ENCODE results near the gene COTL1. TPM values are rescaled to one million over a fixed set of nuclear protein-coding genes. Genes with fewer than 3 reads are reported as not detected.

The COTL1 gene
- total RNA-seq, 1 donor from 2014 or later: 35.3 TPM

DNA sequence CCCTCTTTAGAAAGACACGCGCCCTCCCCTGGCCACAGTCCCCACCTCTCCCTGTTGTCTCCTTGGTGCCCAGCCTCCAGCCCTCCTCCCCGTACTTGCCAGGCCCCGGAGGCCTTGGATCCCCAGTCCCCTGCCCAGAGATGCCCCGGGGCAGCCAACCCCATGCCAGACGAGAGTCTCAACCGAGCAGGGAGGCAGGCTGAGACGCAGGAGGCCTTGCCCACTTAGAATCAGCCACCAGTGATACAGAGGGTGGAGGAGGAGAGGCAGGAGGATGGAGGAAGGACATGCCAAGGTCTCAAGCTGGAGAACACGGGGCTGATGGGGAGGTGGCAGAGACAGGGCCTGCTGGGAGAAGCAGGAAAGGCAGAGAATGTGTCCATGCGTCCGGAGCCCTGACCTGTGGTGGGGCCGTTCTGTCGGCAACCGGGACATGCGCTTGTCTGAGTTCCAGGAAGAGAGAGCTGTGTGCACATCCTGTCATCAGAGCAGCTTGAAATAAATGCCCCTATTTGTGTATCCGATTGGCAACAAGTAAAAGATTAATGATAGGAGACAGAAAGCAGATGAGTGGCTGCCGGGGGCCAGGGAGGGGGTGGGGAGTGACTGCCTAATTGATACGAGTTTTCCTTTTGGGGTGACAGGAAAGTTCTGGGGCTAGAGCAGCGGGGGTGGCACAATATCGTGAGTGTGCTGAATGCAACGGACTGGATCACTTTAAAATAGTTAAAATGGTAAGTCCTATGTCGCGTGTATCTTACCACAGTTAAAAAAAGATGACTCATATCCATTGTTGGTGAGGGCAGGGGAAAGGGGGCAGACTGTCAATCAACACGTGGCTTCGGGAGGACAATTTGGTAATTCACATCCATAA, 68.7 kb downstream of the COTL1 start:
- Histone ChIP-seq H3K4me3 (ENCODE audit: low read depth, low read length) (no peak overlapping the region), H3K36me3 (ENCODE audit: control insufficient read depth, insufficient read depth, low read length) (no peaks in the 10 kb centered on the region), H3K27me3 (ENCODE audit: control insufficient read depth, insufficient read depth, low read length) (no peaks in the 10 kb centered on the region)
- DNase-seq (ENCODE audit: low read depth) (no peak), FAIRE-seq (peak; percentile 32)
- TF ChIP-seq CTCF (IDR thresholded peaks at IDR 0.05; ENCODE audit: insufficient read depth, low read length, severe bottlenecking): no peak

- DNase-seq (ENCODE audit: low read depth) (no peak), FAIRE-seq (no peak)
- Histone ChIP-seq H3K4me3 (ENCODE audit: low read depth, low read length) (no peak overlapping the region), H3K36me3 (ENCODE audit: control insufficient read depth, insufficient read depth, low read length) (no peaks in the 10 kb centered on the region), H3K27me3 (ENCODE audit: control insufficient read depth, insufficient read depth, low read length) (no peaks in the 10 kb centered on the region)
- no peak for TF ChIP-seq CTCF (IDR thresholded peaks at IDR 0.05; ENCODE audit: insufficient read depth, low read length, severe bottlenecking)
Measured at GRCh38 chr16:84548508-84548907, 69.4 kb downstream of the COTL1 start.

DNA sequence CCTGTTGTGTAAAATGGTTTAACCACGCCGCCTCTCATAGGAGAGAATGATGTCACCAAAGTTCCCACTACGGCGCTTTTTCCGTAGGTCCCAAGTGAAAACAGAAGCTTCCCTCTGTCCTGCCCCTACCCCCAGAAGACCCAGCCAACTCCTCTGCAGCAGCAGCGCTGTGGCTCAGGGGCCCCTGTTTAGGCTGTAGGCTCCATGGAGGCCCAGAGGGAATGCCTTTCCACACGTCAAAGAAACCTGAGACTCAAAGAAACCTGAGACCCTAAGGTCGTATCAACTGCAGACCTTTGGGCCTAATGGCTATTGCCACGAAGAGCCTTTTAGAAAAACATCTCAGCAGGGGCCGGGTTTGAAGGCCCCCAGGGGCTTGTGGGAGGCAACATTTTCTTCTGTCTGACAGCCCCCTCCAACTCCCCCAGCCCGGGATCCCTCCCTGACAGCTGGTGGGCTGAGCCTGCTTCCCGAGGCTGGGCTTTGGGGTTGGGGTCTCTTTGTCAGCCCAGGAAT, 70.3 kb downstream of the COTL1 start:
- TF ChIP-seq CTCF (IDR thresholded peaks at IDR 0.05; ENCODE audit: insufficient read depth, low read length, severe bottlenecking): no peak
- FAIRE-seq (no peak), DNase-seq (ENCODE audit: low read depth) (no peak)
- Histone ChIP-seq H3K4me3 (ENCODE audit: low read depth, low read length) (no peak overlapping the region), H3K27me3 (ENCODE audit: control insufficient read depth, insufficient read depth, low read length) (no peaks in the 10 kb centered on the region), H3K36me3 (ENCODE audit: control insufficient read depth, insufficient read depth, low read length) (no peaks in the 10 kb centered on the region)

DNA sequence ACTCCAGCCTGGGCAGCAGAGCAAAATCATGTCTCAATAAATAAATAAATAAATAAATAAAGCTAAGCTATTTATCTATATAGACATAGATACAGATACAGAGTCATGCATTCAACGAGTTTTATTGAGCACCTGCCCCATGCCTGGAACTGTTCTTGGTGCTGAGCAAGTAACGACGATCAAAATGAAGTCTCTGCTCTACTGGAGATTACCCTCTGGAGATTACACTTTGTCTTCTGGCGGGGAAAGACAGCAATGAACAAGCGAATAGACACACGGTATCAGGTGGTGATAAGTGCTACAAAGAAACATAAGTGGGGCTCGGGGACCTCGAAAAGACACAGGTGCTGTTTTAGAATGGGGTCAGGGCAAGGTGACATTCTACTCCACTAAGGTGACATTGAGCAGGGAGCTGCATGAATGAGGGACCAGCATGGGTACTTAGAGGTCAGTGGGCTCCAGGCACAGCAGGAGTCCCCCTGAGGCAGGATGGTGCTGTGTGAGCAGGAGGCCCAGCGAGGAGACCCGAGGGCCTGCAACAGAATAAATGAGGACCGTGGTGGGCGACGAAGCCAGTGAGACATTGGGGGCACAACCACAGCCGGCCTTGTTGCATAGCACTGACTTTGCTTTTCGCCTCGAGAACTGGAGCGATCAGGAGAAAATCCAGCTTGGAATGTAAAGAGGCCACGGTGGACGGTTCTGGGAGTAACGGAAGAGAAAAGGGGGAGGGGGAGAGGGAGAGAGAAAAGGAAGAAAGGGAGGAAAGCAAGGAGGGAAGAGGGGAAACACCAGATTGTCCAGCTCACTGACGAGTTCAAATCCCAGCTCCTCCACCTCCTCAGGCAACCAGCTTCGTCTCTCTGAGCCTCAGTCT, 71.0 kb downstream of the COTL1 start:
- FAIRE-seq (no peak), DNase-seq (ENCODE audit: low read depth) (no peak)
- Histone ChIP-seq H3K27me3 (ENCODE audit: control insufficient read depth, insufficient read depth, low read length) (no peaks in the 10 kb centered on the region), H3K4me3 (ENCODE audit: low read depth, low read length) (no peak overlapping the region), H3K36me3 (ENCODE audit: control insufficient read depth, insufficient read depth, low read length) (no peaks in the 10 kb centered on the region)
- TF ChIP-seq CTCF (IDR thresholded peaks at IDR 0.05; ENCODE audit: insufficient read depth, low read length, severe bottlenecking): no peak

DNA sequence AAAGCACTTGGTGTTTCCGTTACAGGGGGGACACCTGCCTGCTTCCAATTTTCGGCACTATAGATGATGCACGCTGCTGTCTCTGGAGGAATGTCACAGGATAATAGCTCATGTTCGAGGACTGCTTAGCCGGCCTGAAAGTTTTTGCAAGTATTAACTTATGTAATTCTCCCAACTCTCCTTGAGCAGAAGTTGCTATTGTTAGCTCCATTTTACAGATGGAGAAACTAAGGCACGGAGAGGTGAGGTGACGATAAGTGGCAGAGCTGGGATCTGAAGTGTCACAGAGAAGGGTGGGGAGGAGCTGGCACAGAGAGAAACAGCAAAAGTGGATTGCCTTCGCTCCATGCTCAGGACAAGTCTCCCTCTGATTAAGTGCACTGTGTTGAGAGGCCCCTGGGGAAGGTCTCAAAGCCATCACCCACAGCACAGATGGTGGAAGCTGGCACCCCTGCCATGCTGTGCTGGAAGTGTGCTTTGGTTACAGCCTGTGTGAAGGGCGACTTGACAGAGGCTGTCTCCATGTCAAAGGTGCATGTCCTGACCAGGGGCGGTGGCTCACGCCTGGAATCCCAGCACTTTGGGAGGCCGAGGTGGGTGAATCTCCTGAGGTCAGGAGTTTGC, 72.7 kb downstream of the COTL1 start:
- Histone ChIP-seq H3K4me3 (ENCODE audit: low read depth, low read length) (no peak overlapping the region), H3K27me3 (ENCODE audit: control insufficient read depth, insufficient read depth, low read length) (no peaks in the 10 kb centered on the region), H3K36me3 (ENCODE audit: control insufficient read depth, insufficient read depth, low read length) (no peaks in the 10 kb centered on the region)
- no peak for TF ChIP-seq CTCF (IDR thresholded peaks at IDR 0.05; ENCODE audit: insufficient read depth, low read length, severe bottlenecking)
- no peak for DNase-seq (ENCODE audit: low read depth)
- no peak for FAIRE-seq

Data from bronchial epithelial cell (primary cell).